Neural cell (in vitro differentiated cells): ENCODE measurements around the gene CCDC88C. TPM values are rescaled to one million over a fixed set of nuclear protein-coding genes. Genes with fewer than 3 reads are reported as not detected.

Experiments
- H2AFZ ChIP-seq: fragments of 200-600, 300-800 bp; sonication (generic), shearing (Covaris generic); 2 replicates; pipeline ENCODE4 v1.6.0; 2014; ENCODE audit warnings: low read depth, mild to moderate bottlenecking, antibody characterized with exemption, low read length, moderate library complexity
- H3F3A ChIP-seq: fragments of 200-600 bp; shearing (Covaris generic); 2 replicates; pipeline ENCODE4 v1.6.1; 2016; ENCODE audit warnings: mild to moderate bottlenecking, moderate library complexity, mixed read lengths, antibody characterized with exemption, low read length; ENCODE audit not compliant: insufficient read depth, poor library complexity, severe bottlenecking
- H3K27ac ChIP-seq: fragments of 200-600, 300-800 bp; sonication (generic), shearing (Covaris generic); 2 replicates; pipeline ENCODE4 v1.5.1; 2014; ENCODE audit warnings: mild to moderate bottlenecking, low read length, moderate library complexity
- H3K27me3 ChIP-seq: fragments of 300-800, 200-600 bp; sonication (generic), shearing (Covaris generic); 2 replicates; pipeline ENCODE4 v1.6.0; 2014; ENCODE audit warnings: mild to moderate bottlenecking, low read depth, low read length, moderate library complexity; ENCODE audit not compliant: insufficient read depth
- H3K36me3 ChIP-seq: fragments of 300-800, 200-600 bp; sonication (generic), shearing (Covaris generic); 2 replicates; pipeline ENCODE4 v1.5.1; 2014; ENCODE audit warnings: mild to moderate bottlenecking, antibody characterized with exemption, low read length, moderate library complexity; ENCODE audit not compliant: insufficient read depth
- H3K4me2 ChIP-seq: fragments of 300-800, 200-600 bp; sonication (generic), shearing (Covaris generic); 2 replicates; pipeline ENCODE4 v1.6.0; 2014; ENCODE audit warnings: mild to moderate bottlenecking, low read length
- H3K4me3 ChIP-seq: fragments of 300-800, 200-600 bp; sonication (generic), shearing (Covaris generic); 2 replicates; pipeline ENCODE4 v1.5.1; 2014; ENCODE audit warnings: mild to moderate bottlenecking, low read length, moderate library complexity
- H3K79me2 ChIP-seq: fragments of 200-600 bp; shearing (Covaris generic); replicated peaks from 2 replicates; pipeline ENCODE4 v1.6.0; 2014; ENCODE audit warnings: mild to moderate bottlenecking, low read length, moderate library complexity; ENCODE audit not compliant: insufficient read depth
- H3K9ac ChIP-seq: fragments of 300-800, 200-600 bp; sonication (generic), shearing (Covaris generic); 2 replicates; pipeline ENCODE4 v1.6.1; 2016; ENCODE audit warnings: mild to moderate bottlenecking, low read length, mixed read lengths
- H3K9me2 ChIP-seq: fragments of 200-600 bp; shearing (Covaris generic); 2 replicates; pipeline ENCODE4 v1.6.1; 2016; ENCODE audit warnings: mild to moderate bottlenecking, low read length, mixed read lengths; ENCODE audit not compliant: insufficient read depth
- H3K9me3 ChIP-seq: fragments of 200-600, 300-800 bp; sonication (generic), shearing (Covaris generic); 2 replicates; pipeline ENCODE4 v1.6.1; 2016; ENCODE audit warnings: mild to moderate bottlenecking, mixed run types, low read length, moderate library complexity, mixed read lengths
- H4K20me1 ChIP-seq: fragments of 200-600 bp; shearing (Covaris generic); 2 replicates; pipeline ENCODE4 v1.6.1; 2016; ENCODE audit warnings: mild to moderate bottlenecking, mixed run types; ENCODE audit not compliant: insufficient read depth
- EP300 ChIP-seq: fragments of 450-650 bp; conservative IDR thresholded peaks from 2 replicates; pipeline ENCODE4 v1.6.1; 2014; ENCODE audit warnings: antibody characterized with exemption, mild to moderate bottlenecking, moderate library complexity; ENCODE audit not compliant: poor library complexity, severe bottlenecking
- EZH2 ChIP-seq: fragments of 200-600, 300-800 bp; shearing (Covaris generic), sonication (generic); IDR thresholded peaks from 2 replicates; pipeline ENCODE4 v1.6.1; 2014; ENCODE audit warnings: antibody characterized with exemption, low read length, borderline replicate concordance, mild to moderate bottlenecking; ENCODE audit not compliant: insufficient read depth, poor library complexity, severe bottlenecking
- MXI1 ChIP-seq: fragments of 450-650 bp; conservative IDR thresholded peaks from 2 replicates; pipeline ENCODE4 v1.6.1; 2014; ENCODE audit warnings: antibody characterized with exemption, mild to moderate bottlenecking; ENCODE audit not compliant: poor library complexity, severe bottlenecking
- POLR2AphosphoS5 ChIP-seq: IDR thresholded peaks from 2 replicates; pipeline ENCODE4 v1.6.1; 2012
- RAD21 ChIP-seq: fragments of 450-650 bp; conservative IDR thresholded peaks from 2 replicates; pipeline ENCODE4 v1.6.1; 2014; ENCODE audit warnings: antibody characterized with exemption, mild to moderate bottlenecking, moderate library complexity
- REST ChIP-seq: IDR thresholded peaks from 2 replicates; pipeline ENCODE4 v1.6.1; 2012; ENCODE audit warnings: borderline replicate concordance
- SMC3 ChIP-seq: fragments of 450-650 bp; conservative IDR thresholded peaks from 2 replicates; pipeline ENCODE4 v1.6.1; 2014; ENCODE audit warnings: antibody characterized with exemption, mild to moderate bottlenecking, moderate library complexity; ENCODE audit not compliant: poor library complexity
- TAF1 ChIP-seq: IDR thresholded peaks from 2 replicates; pipeline ENCODE4 v1.6.1; 2012; ENCODE audit warnings: low read depth
- polyA plus RNA-seq: library from polyadenylated mRNA; depleted of rRNA; stranded (reverse); fragments of >200 nt; gene quantifications from 2 replicates; pipeline ENCODE4 v1.2.3, GENCODE V29; 2014
- TF ChIP-seq, protein P1 (sequence below): fragments of 450-650 bp; IDR thresholded peaks from 2 replicates; pipeline ENCODE4 v1.5.1; 2014; ENCODE audit warnings: antibody characterized with exemption, mild to moderate bottlenecking, moderate library complexity; ENCODE audit not compliant: poor library complexity, severe bottlenecking

Gene CCDC88C
- polyA plus RNA-seq, 1 donor from 2014 or later: 20.1 TPM

DNA sequence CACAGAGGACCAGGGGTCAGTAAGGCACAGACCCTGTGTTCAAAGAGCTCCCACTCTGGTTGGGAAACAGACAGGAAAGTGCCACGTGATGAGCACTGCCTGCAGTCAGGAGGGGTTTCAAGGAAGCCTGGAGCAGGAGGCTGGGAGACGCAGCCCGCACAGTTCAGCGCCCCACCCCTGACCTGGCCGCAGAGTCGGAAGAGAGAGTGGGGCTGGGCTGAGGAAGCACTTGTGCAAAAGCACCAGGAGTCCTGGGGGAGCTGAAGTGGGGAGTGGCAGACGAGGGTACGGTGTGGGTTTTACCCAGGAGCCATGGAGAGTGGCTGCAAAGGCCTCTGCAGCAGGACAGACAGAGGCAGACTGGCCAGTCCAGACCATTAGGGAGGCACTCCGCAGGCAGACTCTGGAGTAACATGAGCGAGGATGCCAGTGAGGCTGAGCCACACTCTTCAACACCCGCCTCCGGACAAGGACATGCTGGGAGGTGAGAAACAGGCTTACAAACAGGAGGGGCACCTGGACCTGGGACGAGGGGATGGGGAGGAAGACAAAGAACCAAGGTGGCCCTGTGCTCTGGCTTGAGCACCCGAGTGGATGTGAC lies 87.4 kb downstream of the CCDC88C start:
- H3K27ac ChIP-seq: no peak overlapping the region
- H3K9me2 ChIP-seq: no peaks in the 10 kb centered on the region
- H3K9me3 ChIP-seq: no peaks in the 10 kb centered on the region
- no peak overlapping the region for H2AFZ ChIP-seq
- H3K36me3 ChIP-seq: no peaks in the 10 kb centered on the region
- H3K27me3 ChIP-seq: no peaks in the 10 kb centered on the region
- no peak overlapping the region for H3K9ac ChIP-seq
- no peak overlapping the region for H3K4me2 ChIP-seq
- H3F3A ChIP-seq: no peaks in the 10 kb centered on the region
- H3K4me3 ChIP-seq: no peak overlapping the region
- no peak for TF ChIP-seq TAF1
- TF ChIP-seq, protein P1, sequence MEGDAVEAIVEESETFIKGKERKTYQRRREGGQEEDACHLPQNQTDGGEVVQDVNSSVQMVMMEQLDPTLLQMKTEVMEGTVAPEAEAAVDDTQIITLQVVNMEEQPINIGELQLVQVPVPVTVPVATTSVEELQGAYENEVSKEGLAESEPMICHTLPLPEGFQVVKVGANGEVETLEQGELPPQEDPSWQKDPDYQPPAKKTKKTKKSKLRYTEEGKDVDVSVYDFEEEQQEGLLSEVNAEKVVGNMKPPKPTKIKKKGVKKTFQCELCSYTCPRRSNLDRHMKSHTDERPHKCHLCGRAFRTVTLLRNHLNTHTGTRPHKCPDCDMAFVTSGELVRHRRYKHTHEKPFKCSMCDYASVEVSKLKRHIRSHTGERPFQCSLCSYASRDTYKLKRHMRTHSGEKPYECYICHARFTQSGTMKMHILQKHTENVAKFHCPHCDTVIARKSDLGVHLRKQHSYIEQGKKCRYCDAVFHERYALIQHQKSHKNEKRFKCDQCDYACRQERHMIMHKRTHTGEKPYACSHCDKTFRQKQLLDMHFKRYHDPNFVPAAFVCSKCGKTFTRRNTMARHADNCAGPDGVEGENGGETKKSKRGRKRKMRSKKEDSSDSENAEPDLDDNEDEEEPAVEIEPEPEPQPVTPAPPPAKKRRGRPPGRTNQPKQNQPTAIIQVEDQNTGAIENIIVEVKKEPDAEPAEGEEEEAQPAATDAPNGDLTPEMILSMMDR: no peak
- no peak for TF ChIP-seq EZH2
- no peak for TF ChIP-seq MXI1
- TF ChIP-seq POLR2AphosphoS5: no peak
- no peak for TF ChIP-seq RAD21
- TF ChIP-seq SMC3: no peak
- no peak for TF ChIP-seq EP300
- no peak for TF ChIP-seq REST
- no peaks in the 10 kb centered on the region for H4K20me1 ChIP-seq
- H3K79me2 ChIP-seq: no peaks in the 10 kb centered on the region

DNA sequence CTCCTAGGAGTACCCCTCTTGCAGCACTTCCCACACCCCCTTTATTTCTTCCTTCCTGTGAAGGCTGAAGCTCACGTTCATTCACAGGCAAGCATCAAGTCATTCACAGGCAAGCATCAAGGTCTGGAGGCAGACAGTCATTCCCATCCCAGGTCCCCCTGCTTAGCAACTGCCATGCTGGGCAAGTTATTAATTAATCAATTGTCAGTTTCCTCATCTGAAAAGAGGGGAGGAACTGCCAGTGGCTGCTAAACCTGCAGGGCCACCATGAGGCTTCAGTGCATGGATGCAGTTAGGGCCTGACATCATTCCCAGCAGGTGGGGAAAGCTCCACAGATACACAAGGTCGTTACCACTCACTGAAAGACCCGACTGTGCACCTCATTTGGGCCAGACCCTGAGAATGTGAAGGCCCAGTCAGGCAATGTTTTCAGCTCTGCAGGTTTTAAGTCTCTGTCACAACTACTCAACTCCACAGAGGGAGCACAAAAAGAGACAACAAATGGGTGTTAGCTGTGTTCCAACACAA lies 88.1 kb downstream of the CCDC88C start:
- no peaks in the 10 kb centered on the region for H3K27me3 ChIP-seq
- no peaks in the 10 kb centered on the region for H3K36me3 ChIP-seq
- H3K27ac ChIP-seq: no peak overlapping the region
- no peaks in the 10 kb centered on the region for H3F3A ChIP-seq
- no peaks in the 10 kb centered on the region for H3K9me3 ChIP-seq
- TF ChIP-seq, protein P1: no peak
- TF ChIP-seq EP300 (no peak), MXI1 (no peak), SMC3 (no peak), RAD21 (no peak), TAF1 (no peak), POLR2AphosphoS5 (no peak), EZH2 (no peak), REST (no peak)
- no peak overlapping the region for H2AFZ ChIP-seq
- no peaks in the 10 kb centered on the region for H3K79me2 ChIP-seq
- no peaks in the 10 kb centered on the region for H4K20me1 ChIP-seq
- H3K9ac ChIP-seq: no peak overlapping the region
- H3K9me2 ChIP-seq: no peaks in the 10 kb centered on the region
- H3K4me3 ChIP-seq: no peak overlapping the region
- no peak overlapping the region for H3K4me2 ChIP-seq
